HG03175 (cell line): ENCODE measurements around the gene VAPA.

Experiments used
- ATAC-seq: cut with Tn5 transposase; IDR thresholded peaks from one replicate; pipeline ENCODE4 v1.9.1; 2021; ENCODE audit warnings: mild to moderate bottlenecking, moderate library complexity; ENCODE audit not compliant: unreplicated experiment

The VAPA gene

DNA sequence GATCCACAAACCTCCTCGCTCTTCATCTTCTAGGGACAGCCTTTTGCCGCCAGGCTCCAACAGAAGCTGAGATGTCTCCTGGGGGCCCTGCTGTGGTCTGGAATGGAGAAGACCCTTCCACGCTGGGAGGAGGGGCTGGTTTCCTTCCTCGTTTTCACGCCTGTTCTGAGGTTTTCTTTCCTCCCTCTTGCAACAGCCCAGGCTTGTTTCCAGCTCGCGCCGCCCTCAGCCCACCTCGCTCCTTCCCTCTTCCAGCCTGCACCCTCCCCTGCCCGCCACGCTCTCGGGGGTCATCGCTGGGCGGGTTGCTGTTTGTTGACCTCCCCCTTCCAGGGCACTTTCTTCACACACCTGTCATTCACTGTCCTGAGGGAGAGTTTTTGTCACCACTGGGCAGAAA lies 55.4 kb downstream of the VAPA start:
- ATAC-seq, result no peak

- ATAC-seq, result no peak
Observed at GRCh38 chr18:9971313-9971920, 57.6 kb downstream of the VAPA start.

DNA sequence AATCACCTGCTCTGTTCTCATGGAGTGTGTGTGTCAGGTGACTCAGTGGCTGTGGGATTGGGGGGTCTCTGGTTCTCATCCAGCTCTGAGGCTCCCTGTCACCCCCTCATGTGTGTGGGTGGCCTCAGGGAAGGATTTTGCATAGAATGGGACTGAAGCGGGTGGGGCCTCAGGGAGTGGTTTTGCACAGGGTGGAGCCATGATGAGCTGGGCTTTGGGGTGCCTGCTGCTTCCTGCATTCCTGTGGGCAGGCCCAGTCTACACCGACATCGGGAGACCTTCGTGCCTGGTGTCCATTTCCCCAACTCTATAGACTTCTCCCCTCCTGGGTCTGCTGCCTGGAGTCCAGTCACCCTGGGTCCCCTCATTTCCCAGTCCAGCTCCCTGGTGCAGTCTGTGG lies 59.7 kb downstream of the VAPA start:
- ATAC-seq, result no peak

GRCh38 chr18:9974279-9974915 lies 60.6 kb downstream of the VAPA start:
- no peak for ATAC-seq

- ATAC-seq, result no peak
Observed at GRCh38 chr18:9975658-9976057, 61.8 kb downstream of the VAPA start.

DNA sequence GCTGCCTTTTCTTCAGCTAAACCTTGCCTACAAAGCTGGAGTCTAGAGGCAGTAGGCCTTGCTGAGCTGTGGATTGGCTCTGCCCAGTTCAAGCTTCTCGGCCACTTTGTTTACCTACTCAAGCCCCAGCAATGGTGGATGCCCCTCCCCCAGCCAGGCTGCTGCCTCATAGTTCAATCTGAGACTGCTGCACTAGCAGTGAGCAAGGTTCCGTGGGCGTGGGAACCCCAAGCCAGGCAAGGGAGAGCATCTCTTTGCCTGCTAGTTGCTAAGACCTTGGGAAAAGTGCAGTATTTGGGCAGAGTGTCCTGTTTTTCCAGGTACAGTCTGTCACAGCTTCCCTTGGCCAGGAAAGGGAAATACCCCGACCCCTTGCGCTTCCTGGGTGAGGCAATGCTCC lies 68.9 kb downstream of the VAPA start:
- no peak for ATAC-seq

DNA sequence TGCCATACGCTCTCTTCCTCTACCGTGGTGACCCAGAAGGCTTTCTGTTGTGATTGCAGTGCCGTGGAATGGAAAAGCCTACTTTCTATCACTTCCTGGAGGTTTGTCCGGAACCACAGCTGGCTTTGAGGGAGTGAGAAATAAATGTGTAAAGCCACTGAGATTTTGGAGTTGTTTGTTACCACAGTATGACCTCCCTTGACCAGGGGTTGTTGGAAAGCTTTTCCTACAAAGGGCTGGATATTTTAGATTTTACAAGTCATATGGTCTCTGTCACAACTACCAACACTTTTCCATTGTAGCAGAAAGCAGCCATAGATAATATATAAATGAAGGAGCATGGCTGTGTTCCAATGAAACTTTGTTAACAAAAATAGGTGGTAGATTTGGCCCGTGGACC lies 70.3 kb downstream of the VAPA start:
- no peak for ATAC-seq

- ATAC-seq, result no peak
Observed at GRCh38 chr18:9985641-9986040, 71.8 kb downstream of the VAPA start.

- no peak for ATAC-seq
Observed at GRCh38 chr18:9986156-9986930, 72.5 kb downstream of the VAPA start.

DNA sequence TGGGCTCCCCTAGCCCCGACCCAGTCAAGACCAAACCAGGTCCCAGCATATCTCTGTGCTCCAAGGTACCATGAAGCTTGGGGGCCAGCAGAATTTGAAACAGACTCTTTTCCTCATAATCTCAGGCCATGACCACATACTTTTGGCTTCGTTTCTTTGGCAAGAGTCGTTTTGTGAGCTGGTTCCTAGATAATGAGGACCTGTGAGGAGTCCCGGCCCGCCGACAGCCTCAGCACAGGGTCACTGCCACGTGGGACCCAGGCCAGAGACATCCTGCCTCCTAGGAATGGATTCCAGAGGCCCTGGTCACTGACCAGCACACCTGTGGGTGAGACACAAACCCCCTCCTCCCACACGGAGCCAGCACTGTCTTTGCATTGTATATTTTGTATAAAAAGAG lies 73.5 kb downstream of the VAPA start:
- ATAC-seq, result no peak

GRCh38 chr18:9987931-9988330 lies 74.1 kb downstream of the VAPA start:
- ATAC-seq, result no peak

- no peak for ATAC-seq
Observed at GRCh38 chr18:9988665-9989064, 74.8 kb downstream of the VAPA start.

DNA sequence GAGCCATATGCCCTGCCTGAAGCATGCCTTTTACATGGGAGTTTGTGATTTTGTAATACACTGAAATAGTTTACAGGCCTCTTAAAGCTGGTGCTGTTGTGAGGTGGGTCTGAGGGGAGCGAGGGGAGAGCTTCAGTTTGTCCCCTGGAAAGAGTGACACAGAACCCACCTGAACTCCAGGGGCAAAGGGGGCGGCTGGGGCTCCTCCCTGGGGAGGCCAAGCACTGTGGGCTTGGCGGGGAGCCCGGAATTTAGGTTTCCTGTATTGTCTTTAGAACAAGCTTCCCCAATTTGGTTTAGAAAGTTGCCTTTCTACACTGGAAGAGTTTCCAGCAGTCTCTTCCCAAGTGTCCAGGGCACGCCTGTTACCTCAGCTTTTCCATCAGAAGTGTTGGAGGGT lies 75.7 kb downstream of the VAPA start:
- ATAC-seq, result no peak

GRCh38 chr18:9991011-9992000 lies 77.5 kb downstream of the VAPA start:
- no peak for ATAC-seq

DNA sequence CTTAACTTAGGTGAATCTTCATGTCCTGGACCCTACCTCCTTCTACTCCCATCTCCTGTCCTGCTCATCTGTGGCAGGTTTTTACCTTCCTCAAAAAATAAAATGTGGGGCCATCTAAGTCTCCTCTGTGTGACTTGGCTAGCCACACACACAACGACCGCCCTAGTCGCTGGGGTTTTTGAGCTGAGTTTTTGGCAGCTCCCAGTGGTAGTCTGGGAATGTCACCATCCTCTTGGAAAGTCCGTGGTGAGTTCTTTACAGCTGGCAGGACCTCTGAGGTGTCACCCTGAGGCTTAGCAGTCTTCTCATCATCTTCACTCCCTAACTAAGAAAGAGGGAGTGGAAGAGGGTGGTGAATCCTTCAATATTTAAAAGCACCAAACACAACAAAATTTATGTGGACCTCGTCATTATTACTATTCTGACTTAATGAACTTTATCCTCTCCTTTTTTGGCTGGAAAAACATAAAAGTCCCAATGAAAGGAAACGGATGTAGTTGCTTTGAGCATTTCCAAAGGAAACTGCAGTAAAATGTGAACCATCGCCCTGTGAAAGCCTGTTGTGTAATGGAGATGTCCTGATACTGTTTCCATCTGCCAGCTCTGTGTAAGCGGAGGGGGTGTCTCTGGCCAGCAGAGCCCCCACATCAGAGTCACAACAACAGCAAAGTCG lies 78.6 kb downstream of the VAPA start:
- no peak for ATAC-seq

GRCh38 chr18:9992973-9993520 lies 79.2 kb downstream of the VAPA start:
- no peak for ATAC-seq

DNA sequence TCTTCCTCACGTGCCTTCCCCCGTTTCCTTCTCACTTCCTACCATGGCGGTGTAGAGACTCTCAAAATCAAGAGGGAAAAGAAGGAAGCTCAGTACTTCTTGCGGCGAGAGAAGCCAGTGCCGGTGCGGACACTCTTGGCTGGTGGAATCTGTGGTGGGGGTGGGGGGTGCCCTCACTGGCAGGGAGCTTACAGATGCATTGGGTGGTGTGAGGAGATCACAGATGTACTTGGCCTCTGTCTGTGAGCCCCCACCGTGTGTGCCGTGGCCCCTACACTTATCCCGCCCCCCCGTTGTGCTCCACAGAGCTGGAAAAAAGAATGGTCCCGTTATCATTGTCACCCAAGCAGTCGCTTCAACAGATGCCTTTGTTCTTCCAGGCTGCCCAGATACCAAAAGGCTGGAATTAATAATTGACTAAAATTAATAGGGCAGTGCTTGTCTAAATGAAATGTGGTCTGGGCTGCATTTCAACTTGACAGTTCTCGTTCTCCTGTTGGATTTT lies 79.8 kb downstream of the VAPA start:
- ATAC-seq, result no peak

GRCh38 chr18:9994026-9994570 lies 80.3 kb downstream of the VAPA start:
- no peak for ATAC-seq

GRCh38 chr18:9994701-9995235 lies 81.0 kb downstream of the VAPA start:
- no peak for ATAC-seq
